ENCODE data around the gene ZBTB11. TPM values are rescaled to one million over a fixed set of nuclear protein-coding genes. Genes with fewer than 3 reads are reported as not detected.

The ZBTB11 gene
- total RNA-seq, 1 experiment from 2014 or later: 36.5 TPM

- TF ChIP-seq CTCF (IDR thresholded peaks at IDR 0.05; ENCODE audit: unreplicated experiment): no peak
- H3K27ac Mint-ChIP-seq (ENCODE audit: unreplicated experiment): no peak overlapping the region
- no peaks in the 10 kb centered on the region for H3K9me3 Mint-ChIP-seq (ENCODE audit: low read depth, unreplicated experiment)
- CTCF ChIA-PET: no interaction called here
- BruUV-seq (replicated peaks): no TSS peak
- DNase-seq: no peak
- H3K27me3 Mint-ChIP-seq (ENCODE audit: unreplicated experiment): no peaks in the 10 kb centered on the region
- intact Hi-C loops (cut with micrococcal nuclease; ENCODE audit: unreplicated experiment): no loop called here
- H3K36me3 Mint-ChIP-seq (ENCODE audit: insufficient read depth, unreplicated experiment): peaks cover 4% of the 10 kb centered on the region
- H3K4me1 Mint-ChIP-seq (ENCODE audit: low read depth, unreplicated experiment): no peaks in the 10 kb centered on the region
- no peak overlapping the region for H3K4me3 Mint-ChIP-seq (ENCODE audit: low read depth, unreplicated experiment)
Observed at GRCh38 chr3:101640256-101640655, 36.7 kb downstream of the ZBTB11 start.

GRCh38 chr3:101639280-101639963 is 37.5 kb downstream of the ZBTB11 start:
- Mint-ChIP-seq H3K36me3 (ENCODE audit: insufficient read depth, unreplicated experiment) (no peaks in the 10 kb centered on the region), H3K9me3 (ENCODE audit: low read depth, unreplicated experiment) (no peaks in the 10 kb centered on the region), H3K27me3 (ENCODE audit: unreplicated experiment) (no peaks in the 10 kb centered on the region), H3K27ac (ENCODE audit: unreplicated experiment) (no peak overlapping the region), H3K4me1 (ENCODE audit: low read depth, unreplicated experiment) (no peaks in the 10 kb centered on the region), H3K4me3 (ENCODE audit: low read depth, unreplicated experiment) (no peak overlapping the region)
- intact Hi-C loops (cut with micrococcal nuclease; ENCODE audit: unreplicated experiment): no loop called here
- TF ChIP-seq CTCF (IDR thresholded peaks at IDR 0.05; ENCODE audit: unreplicated experiment): no peak
- no TSS peak for BruUV-seq (replicated peaks)
- CTCF ChIA-PET: no interaction called here
- no peak for DNase-seq

GRCh38 chr3:101638261-101638745 is 38.6 kb downstream of the ZBTB11 start:
- Mint-ChIP-seq H3K27me3 (ENCODE audit: unreplicated experiment) (no peaks in the 10 kb centered on the region), H3K9me3 (ENCODE audit: low read depth, unreplicated experiment) (no peaks in the 10 kb centered on the region), H3K4me3 (ENCODE audit: low read depth, unreplicated experiment) (no peak overlapping the region), H3K27ac (ENCODE audit: unreplicated experiment) (no peak overlapping the region), H3K36me3 (ENCODE audit: insufficient read depth, unreplicated experiment) (no peaks in the 10 kb centered on the region), H3K4me1 (ENCODE audit: low read depth, unreplicated experiment) (no peaks in the 10 kb centered on the region)
- CTCF ChIA-PET: no interaction called here
- TF ChIP-seq CTCF (IDR thresholded peaks at IDR 0.05; ENCODE audit: unreplicated experiment): no peak
- intact Hi-C loops (cut with micrococcal nuclease; ENCODE audit: unreplicated experiment): no loop called here
- DNase-seq: no peak
- BruUV-seq (replicated peaks): no TSS peak

GRCh38 chr3:101637451-101637850 is 39.5 kb downstream of the ZBTB11 start:
- CTCF ChIA-PET: interaction anchor here (0.5 kb wide), 1 partner anchor 784 kb away, joined by 3 read pairs; no protein-coding TSS in a partner anchor
- H3K9me3 Mint-ChIP-seq (ENCODE audit: low read depth, unreplicated experiment): no peaks in the 10 kb centered on the region
- no peak for DNase-seq
- H3K27ac Mint-ChIP-seq (ENCODE audit: unreplicated experiment): no peak overlapping the region
- intact Hi-C loops (cut with micrococcal nuclease; ENCODE audit: unreplicated experiment): no loop called here
- no peak for TF ChIP-seq CTCF (IDR thresholded peaks at IDR 0.05; ENCODE audit: unreplicated experiment)
- BruUV-seq (replicated peaks): no TSS peak
- H3K27me3 Mint-ChIP-seq (ENCODE audit: unreplicated experiment): no peaks in the 10 kb centered on the region
- H3K4me1 Mint-ChIP-seq (ENCODE audit: low read depth, unreplicated experiment): no peaks in the 10 kb centered on the region
- H3K36me3 Mint-ChIP-seq (ENCODE audit: insufficient read depth, unreplicated experiment): no peaks in the 10 kb centered on the region
- H3K4me3 Mint-ChIP-seq (ENCODE audit: low read depth, unreplicated experiment): no peak overlapping the region
